Type B pancreatic cell (in vitro differentiated cells): Measurements from ENCODE around the gene MAN1A2. TPM values are rescaled to one million over a fixed set of nuclear protein-coding genes. Genes with fewer than 3 reads are reported as not detected.

Source experiments
- DNase-seq: peaks from one replicate; pipeline ENCODE4 v3.0.0; 2021; ENCODE audit warnings: mixed read lengths; ENCODE audit not compliant: unreplicated experiment; ENCODE audit errors: extremely low spot score
- H3K27ac Mint-ChIP-seq: 2 replicates; pipeline ENCODE4 v1.8.0; 2021; ENCODE audit warnings: mild to moderate bottlenecking, mixed read lengths
- H3K27me3 Mint-ChIP-seq: 2 replicates; pipeline ENCODE4 v1.8.0; 2021; ENCODE audit warnings: mixed read lengths
- H3K36me3 Mint-ChIP-seq: 2 replicates; pipeline ENCODE4 v1.8.0; 2021; ENCODE audit warnings: mixed read lengths
- H3K4me1 Mint-ChIP-seq: one replicate; pipeline ENCODE4 v1.8.0; 2021; ENCODE audit warnings: mixed read lengths; ENCODE audit not compliant: unreplicated experiment
- H3K4me3 Mint-ChIP-seq: 2 replicates; pipeline ENCODE4 v1.8.0; 2021; ENCODE audit warnings: mild to moderate bottlenecking, mixed read lengths
- H3K9me3 Mint-ChIP-seq: 2 replicates; pipeline ENCODE4 v1.8.0; 2021; ENCODE audit warnings: mixed read lengths
- CTCF ChIP-seq: fragments of 200-600 bp; sonication (generic); conservative IDR thresholded peaks from 2 replicates; pipeline ENCODE4 v1.5.0; 2021; ENCODE audit warnings: antibody characterized with exemption, mild to moderate bottlenecking
- total RNA-seq: library from RNA; stranded (reverse); gene quantifications from 2 replicates; pipeline ENCODE4 v1.2.1, GENCODE V29; 2021; ENCODE audit warnings: low replicate concordance

Gene MAN1A2
- total RNA-seq, 1 donor from 2014 or later = 56.1 TPM

- H3K36me3 Mint-ChIP-seq = peaks cover 3% of the 10 kb centered on the region
- DNase-seq = no peak
- H3K4me1 Mint-ChIP-seq = no peaks in the 10 kb centered on the region
- no peak for TF ChIP-seq CTCF
- peaks cover 4% of the 10 kb centered on the region for H3K9me3 Mint-ChIP-seq
- no peak overlapping the region for H3K4me3 Mint-ChIP-seq
- H3K27me3 Mint-ChIP-seq = no peaks in the 10 kb centered on the region
- no peak overlapping the region for H3K27ac Mint-ChIP-seq
Observed at GRCh38 chr1:117523111-117523510, 155.9 kb downstream of the MAN1A2 start.

GRCh38 chr1:117527074-117527473 lies 159.8 kb downstream of the MAN1A2 start:
- no peaks in the 10 kb centered on the region for H3K27me3 Mint-ChIP-seq
- no peak overlapping the region for H3K4me3 Mint-ChIP-seq
- no peaks in the 10 kb centered on the region for H3K36me3 Mint-ChIP-seq
- H3K27ac Mint-ChIP-seq = no peak overlapping the region
- no peaks in the 10 kb centered on the region for H3K4me1 Mint-ChIP-seq
- DNase-seq = no peak
- no peak for TF ChIP-seq CTCF
- no peaks in the 10 kb centered on the region for H3K9me3 Mint-ChIP-seq

GRCh38 chr1:117527566-117528102 lies 160.4 kb downstream of the MAN1A2 start:
- no peaks in the 10 kb centered on the region for H3K4me1 Mint-ChIP-seq
- H3K4me3 Mint-ChIP-seq = no peak overlapping the region
- no peak overlapping the region for H3K27ac Mint-ChIP-seq
- H3K9me3 Mint-ChIP-seq = no peaks in the 10 kb centered on the region
- DNase-seq = no peak
- H3K27me3 Mint-ChIP-seq = no peaks in the 10 kb centered on the region
- no peak for TF ChIP-seq CTCF
- H3K36me3 Mint-ChIP-seq = no peaks in the 10 kb centered on the region

- no peak overlapping the region for H3K27ac Mint-ChIP-seq
- H3K27me3 Mint-ChIP-seq = no peaks in the 10 kb centered on the region
- no peaks in the 10 kb centered on the region for H3K4me1 Mint-ChIP-seq
- H3K4me3 Mint-ChIP-seq = no peak overlapping the region
- H3K36me3 Mint-ChIP-seq = no peaks in the 10 kb centered on the region
- no peak for TF ChIP-seq CTCF
- H3K9me3 Mint-ChIP-seq = no peaks in the 10 kb centered on the region
- DNase-seq = no peak
Observed at GRCh38 chr1:117529683-117530082, 162.4 kb downstream of the MAN1A2 start.

- TF ChIP-seq CTCF = no peak
- DNase-seq = no peak
- no peak overlapping the region for H3K27ac Mint-ChIP-seq
- no peak overlapping the region for H3K4me3 Mint-ChIP-seq
- no peaks in the 10 kb centered on the region for H3K4me1 Mint-ChIP-seq
- no peaks in the 10 kb centered on the region for H3K36me3 Mint-ChIP-seq
- no peaks in the 10 kb centered on the region for H3K27me3 Mint-ChIP-seq
- H3K9me3 Mint-ChIP-seq = no peaks in the 10 kb centered on the region
Observed at GRCh38 chr1:117531222-117531621, 164.0 kb downstream of the MAN1A2 start.

GRCh38 chr1:117534995-117535467 lies 167.8 kb downstream of the MAN1A2 start:
- no peaks in the 10 kb centered on the region for H3K4me1 Mint-ChIP-seq
- no peak overlapping the region for H3K27ac Mint-ChIP-seq
- H3K27me3 Mint-ChIP-seq = no peaks in the 10 kb centered on the region
- no peaks in the 10 kb centered on the region for H3K36me3 Mint-ChIP-seq
- TF ChIP-seq CTCF = peak; percentile 75
- no peak for DNase-seq
- H3K9me3 Mint-ChIP-seq = no peaks in the 10 kb centered on the region
- H3K4me3 Mint-ChIP-seq = no peak overlapping the region
